CD1c-positive myeloid dendritic cell (primary cell): ENCODE measurements around the gene RPS6KA2.
"Not testable (repeated sequence)": the region's sequence is repeated elsewhere in the genome, so short reads cannot be mapped to it uniquely, and the experiment has no call there.

Experiments
- DNase-seq: peaks from one replicate; pipeline ENCODE4 v3.0.0-alpha.2; 2016; ENCODE audit errors: extremely low spot score

Gene RPS6KA2

GRCh38 chr6:166397849-166398248 is 229.2 kb downstream of the RPS6KA2 start:
- no peak for DNase-seq

GRCh38 chr6:166395778-166396177 is 231.3 kb downstream of the RPS6KA2 start:
- DNase-seq = no peak

DNA sequence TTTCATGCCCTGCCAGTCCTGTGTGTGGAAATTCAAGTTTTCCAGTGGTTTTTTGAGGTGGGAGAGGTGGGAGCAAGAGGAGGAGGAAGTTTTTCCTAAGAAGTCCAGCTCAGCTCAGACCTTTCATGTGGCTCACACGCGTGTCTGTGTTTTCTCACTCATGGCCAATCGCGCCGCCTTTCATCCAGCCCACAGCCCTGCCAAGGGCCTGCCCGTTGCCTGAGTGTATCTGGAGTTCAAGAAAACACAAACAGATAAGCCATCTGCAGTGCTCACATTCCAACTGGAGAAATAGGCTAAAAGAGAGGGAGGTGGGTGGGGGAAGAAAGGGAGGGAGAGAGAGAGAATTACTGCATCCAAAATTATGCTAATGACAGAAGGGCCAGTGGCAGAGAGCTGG is 231.7 kb downstream of the RPS6KA2 start:
- no peak for DNase-seq

DNA sequence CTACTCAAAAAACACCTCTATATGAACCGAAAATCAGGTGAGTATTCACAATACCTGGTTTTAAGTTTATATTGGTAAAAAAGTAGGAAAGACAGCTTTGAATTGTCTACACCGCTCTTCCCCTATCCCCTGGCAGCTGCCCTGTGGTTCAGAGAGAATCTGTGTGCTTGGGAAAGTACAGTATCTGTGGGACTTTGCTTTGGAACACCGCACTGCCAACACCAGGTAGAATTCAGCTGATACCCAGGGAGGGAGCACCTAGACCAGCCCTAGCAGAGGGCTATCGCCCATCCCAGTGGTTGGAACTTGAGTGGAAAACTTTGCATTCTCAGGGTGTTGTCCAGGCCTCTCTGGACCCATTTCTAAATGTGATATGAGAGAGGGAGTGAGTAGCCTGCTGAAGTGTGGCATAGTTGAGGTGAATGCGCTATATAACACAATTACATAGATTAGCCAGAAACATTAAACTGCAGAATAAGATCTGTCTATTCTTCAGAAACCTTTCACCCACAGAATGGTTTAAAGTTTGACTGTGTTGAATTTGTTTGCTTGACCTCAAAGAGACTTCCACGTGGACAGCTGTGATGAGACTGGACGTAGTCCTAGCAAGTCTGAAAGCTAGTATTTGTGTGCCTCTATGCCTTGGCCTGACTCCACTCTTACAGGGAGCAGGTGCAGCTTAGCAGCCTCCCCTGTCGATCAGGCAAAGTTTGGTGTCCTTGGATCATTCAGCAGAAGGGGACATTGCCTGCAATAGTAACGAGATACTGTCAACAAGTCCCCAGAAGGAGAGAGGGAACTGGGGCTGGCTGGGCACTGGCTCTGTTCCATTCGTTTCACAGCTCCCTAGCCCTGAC is 232.8 kb downstream of the RPS6KA2 start:
- no peak for DNase-seq

DNA sequence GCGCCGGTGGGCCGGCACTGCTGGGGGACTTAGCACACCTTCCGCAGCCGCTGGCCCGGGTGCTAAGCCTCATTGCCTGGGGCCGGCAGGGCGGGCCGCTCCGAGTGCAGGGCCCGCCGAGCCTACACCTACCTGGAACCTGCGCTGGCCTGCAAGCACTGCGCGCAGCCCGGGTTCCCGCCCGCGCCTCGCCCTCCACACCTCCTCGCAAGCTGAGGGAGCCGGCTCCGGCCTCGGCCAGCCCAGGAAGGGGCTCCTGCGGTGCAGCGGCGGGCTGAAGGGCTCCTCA is 233.6 kb downstream of the RPS6KA2 start:
- DNase-seq = no peak

- not testable (repeated sequence) for DNase-seq
These were observed 234.1 kb downstream of the RPS6KA2 start for GRCh38 chr6:166392755-166393534.

DNA sequence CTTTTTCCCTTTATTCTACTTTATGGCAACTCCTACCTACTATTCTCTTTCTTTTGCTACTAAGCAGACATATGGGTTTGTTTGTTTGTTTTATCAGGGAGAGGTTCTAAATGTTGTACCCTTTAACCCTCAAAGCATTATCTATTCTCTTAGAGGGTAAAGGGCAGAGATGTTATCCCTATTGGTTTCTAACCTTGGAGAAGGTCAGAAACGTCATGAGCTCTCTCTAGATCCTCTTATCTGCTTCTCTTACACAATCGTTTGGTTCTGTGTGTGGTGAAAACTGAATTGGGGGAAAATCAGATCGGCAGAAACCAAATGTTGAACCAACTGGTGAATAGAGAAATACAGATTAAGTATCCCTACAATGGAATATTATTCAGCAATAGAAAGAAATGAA is 237.9 kb downstream of the RPS6KA2 start:
- no peak for DNase-seq

DNA sequence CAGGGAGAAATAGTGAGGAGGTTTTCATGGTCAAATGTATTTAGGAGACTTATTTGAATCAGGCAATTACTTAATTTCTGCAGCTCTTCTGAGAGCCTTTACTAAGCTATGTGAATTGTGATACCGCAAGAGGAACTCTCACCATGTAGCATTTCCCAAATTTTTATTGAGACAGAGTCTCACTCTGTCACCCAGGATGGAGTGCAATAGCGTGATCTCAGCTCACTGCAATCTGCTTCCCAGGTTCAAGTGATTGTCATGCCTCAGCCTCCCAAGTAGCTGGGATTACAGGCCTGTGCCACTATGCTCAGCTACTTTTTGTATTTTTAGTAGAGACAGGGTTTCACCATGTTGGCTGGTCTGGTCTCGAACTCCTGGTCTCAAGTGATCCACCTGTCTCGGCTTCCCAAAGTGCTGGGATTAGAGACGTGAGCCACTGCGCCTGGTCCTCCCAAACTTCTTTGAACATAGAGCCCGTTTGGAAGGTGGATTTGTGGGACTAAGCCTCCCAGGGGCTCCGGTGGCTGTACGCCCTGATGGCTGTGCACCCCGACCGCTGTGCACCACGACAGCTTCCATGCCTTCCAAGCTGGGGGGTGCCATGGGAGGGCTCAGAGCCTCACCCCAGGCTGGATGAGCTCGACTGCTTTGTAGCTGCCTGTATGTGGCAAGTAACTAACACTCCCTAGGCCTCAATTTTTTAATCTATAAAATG is 238.6 kb downstream of the RPS6KA2 start:
- DNase-seq = no peak

- DNase-seq = no peak
These were observed 239.3 kb downstream of the RPS6KA2 start for GRCh38 chr6:166387642-166388289.

DNA sequence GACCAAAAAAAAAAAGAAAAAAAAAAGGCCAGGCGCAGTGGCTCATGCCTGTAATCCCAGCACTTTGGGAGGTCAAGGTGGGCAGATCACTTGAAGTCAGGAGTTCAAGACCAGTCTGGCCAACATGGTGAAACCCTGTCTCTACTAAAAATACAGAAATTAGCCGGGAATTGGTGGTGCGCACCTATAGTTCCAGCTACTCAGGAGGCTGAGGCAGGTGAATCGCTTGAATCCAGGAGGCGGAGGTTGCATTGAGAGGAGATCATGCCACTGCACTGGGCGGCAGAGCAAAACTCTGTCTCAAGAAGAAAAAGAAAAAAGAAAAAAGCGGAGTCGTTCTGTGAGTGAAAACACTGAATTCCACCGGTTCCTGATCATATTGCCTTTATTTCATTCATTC is 240.0 kb downstream of the RPS6KA2 start:
- not testable (repeated sequence) for DNase-seq

- no peak for DNase-seq
These were observed 240.9 kb downstream of the RPS6KA2 start for GRCh38 chr6:166386111-166386510.

GRCh38 chr6:166383802-166384363 is 243.2 kb downstream of the RPS6KA2 start:
- not testable (repeated sequence) for DNase-seq

DNA sequence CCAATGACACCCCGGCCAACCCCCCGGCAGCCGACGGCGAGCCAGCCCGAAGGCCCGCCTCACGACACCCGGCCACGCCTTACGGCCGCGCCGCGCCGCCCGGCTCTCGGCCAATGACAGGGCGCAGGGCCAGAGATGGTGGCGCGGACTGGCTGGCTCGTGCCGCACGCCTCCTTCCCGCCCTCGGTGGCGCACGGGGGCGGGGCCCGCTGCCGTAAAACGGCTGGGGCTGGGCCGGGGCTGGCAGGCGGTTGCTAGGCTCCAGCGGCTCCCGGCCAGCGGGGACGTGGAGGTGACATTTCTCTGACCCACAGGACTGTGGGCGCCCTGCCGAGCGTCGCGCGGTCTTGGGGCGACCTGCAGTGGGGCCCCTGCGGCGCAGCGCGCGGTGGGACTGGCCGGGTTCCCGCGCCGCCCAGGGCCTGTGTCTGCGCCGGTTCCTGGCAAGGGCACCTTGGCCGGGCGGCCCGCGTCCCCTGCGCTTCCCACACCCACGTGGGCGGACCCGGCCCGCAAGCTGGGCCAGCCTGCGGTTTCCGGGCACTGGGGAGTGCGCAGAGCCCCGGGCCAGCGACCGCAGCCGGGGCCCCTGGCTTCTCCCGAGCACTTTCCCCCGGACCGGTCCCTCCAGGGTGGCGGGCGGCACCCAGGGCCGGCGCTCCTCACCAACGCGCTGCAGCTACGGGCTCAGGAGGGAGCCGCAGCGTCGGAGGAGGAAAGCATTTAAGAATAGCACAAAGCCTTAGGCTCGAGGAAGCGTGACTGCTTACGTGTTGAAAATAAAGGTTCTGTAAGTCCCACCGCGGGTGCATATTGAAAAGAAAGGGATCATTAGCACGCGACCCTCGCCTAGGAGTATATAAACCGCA is 243.9 kb downstream of the RPS6KA2 start, which contains the start of gene MPC1:
TSS of gene MPC1 (minus strand) at position 8 of the 869 bp plus-strand sequence. CDS start 64 bp downstream, outside the sequence.
- DNase-seq = peak; percentile 99

DNA sequence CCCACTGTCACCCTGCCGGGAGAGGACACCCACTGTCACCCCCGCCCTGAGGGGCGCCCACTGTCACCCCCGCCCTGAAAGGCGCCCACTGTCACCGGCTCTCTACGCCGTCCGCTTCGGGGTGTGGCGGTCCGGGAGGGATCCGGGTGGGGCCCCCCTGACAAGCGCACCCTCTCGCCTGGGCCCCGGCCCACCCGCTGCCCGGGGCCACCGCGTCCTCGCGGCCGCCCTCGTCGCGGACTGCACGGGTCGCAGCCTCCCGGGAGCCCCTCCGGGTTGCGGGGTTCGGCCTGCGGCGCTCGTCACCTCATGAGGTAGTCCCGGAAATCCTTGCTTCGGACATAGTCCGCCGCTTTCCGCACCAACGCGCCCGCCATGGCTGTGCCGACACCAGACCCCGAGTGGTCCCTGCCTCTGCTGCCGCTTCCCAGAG is 244.5 kb downstream of the RPS6KA2 start:
- DNase-seq = no peak

DNA sequence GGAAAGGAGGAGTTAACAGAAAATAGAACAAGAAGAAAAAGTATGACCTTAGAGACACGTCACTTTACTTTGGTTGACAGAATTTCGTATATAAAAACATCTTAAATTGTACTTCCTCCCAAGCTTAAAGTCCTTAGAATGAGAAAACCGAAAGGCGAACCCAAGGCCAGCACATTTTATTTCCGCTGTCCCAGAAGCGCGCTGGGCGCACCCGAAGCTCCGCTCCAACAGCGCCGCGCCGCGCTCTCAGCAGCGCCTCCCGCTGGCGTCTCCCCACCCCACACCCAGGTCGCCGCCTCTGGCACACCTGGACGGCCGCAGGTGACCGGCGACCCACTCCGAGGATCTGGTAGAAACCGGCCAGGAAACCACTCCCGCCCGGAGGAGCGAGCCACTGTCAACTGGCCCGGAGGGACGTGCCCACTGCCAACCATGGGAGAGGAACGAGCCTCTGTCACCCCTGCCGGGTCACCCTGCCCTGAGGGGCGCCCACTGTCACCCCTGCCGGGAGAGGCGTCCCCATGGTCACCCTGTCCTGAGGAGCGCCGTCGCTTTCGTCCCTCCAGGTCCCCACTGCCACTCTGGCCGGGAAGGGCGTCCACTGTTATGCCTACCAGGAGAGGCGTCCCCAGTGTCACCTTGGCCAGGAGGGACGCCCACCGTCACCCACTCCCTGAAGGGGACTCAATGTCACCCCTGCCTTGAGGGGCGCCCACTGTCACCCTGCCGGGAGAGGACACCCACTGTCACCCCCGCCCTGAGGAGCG is 245.1 kb downstream of the RPS6KA2 start:
- peak; percentile 81 for DNase-seq

GRCh38 chr6:166381381-166381732 is 245.7 kb downstream of the RPS6KA2 start:
- DNase-seq = no peak

DNA sequence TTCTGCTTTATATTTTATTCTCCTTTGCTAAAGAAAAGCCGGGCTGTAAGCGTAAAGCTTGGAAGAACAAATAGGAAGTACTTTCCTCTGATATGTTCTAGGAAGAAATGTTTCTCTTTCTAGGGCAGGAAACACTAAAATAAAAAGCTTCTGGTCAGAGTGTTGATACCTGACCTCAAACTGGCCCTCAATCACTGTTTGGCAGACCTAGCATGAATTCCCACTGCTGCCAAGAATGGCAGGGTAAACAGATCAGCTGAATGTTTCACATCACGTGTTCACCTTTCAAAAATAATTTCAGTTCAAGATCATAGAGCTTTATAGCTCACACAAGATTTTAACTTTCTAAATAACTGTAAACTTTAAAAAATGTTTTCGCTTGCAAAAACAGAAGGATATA is 247.3 kb downstream of the RPS6KA2 start:
- DNase-seq = no peak

GRCh38 chr6:166379103-166379586 is 247.9 kb downstream of the RPS6KA2 start:
- no peak for DNase-seq

DNA sequence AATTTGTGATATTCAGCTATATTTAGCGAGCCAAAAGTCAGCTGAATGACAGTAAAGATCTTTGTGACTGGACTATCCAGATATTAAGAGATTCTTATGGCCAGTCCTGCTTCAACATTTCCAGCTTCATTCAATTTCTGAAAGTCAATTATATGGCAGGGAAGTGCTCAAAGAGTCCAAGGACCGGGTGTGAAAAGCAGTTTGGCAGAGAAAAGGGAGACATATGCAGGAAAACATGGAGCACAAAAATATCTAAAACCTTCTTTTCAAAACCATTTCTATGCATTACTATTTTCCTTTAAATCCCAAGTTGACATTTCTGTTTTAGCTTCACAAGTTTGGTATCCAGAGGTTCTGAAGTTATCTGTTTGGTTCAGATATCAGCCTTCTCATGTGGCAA is 249.3 kb downstream of the RPS6KA2 start:
- no peak for DNase-seq

GRCh38 chr6:166375013-166375412 is 252.0 kb downstream of the RPS6KA2 start:
- DNase-seq = no peak
